ENCODE measurements around the gene MED19.

MED19 gene

GRCh38 chr11:57704932-57705331 is 7.1 kb downstream of the MED19 start:
- H3K9me3 ChIP-seq (ENCODE audit: insufficient read depth, low read depth, low read length) = no peaks in the 10 kb centered on the region
- H3K36me3 ChIP-seq (ENCODE audit: insufficient read depth, low read length) = peaks cover 39% of the 10 kb centered on the region; the same call in 1 of the 2 replicates
- peaks cover 25% of the 10 kb centered on the region; the same call in 1 of the 2 replicates for H3K79me2 ChIP-seq (ENCODE audit: insufficient read depth, low read length)
- H3F3A ChIP-seq (ENCODE audit: low read depth) = no peaks in the 10 kb centered on the region
- H3K9ac ChIP-seq (ENCODE audit: low read depth, low read length, poor library complexity, severe bottlenecking) = no peak overlapping the region
- no peak overlapping the region for H2AFZ ChIP-seq (ENCODE audit: low read length)
- H3K4me1 ChIP-seq (ENCODE audit: insufficient read depth, low read length, poor library complexity, severe bottlenecking) = peaks cover 5% of the 10 kb centered on the region
- no peaks in the 10 kb centered on the region for H3K9me2 ChIP-seq (replicated peaks; ENCODE audit: low read depth, low read length)
- no peak for TF ChIP-seq EZH2phosphoT487 (IDR thresholded peaks at IDR 0.05; ENCODE audit: borderline replicate concordance)
- no peak for TF ChIP-seq CTCF (conservative IDR thresholded peaks at IDR 0.05; ENCODE audit: low read length)
- H3K4me2 ChIP-seq (ENCODE audit: low read depth, low read length, poor library complexity, severe bottlenecking) = no peak overlapping the region
- no peak overlapping the region for H3K4me3 ChIP-seq (ENCODE audit: low read length, poor library complexity, severe bottlenecking)
- H3K27me3 ChIP-seq (ENCODE audit: insufficient read depth, low read length, poor library complexity, severe bottlenecking) = no peaks in the 10 kb centered on the region
- no peaks in the 10 kb centered on the region for H4K20me1 ChIP-seq (ENCODE audit: insufficient read depth, low read length, poor library complexity, severe bottlenecking)

GRCh38 chr11:57703341-57703740 is 8.7 kb downstream of the MED19 start:
- no peak overlapping the region for H2AFZ ChIP-seq (ENCODE audit: low read length)
- H4K20me1 ChIP-seq (ENCODE audit: insufficient read depth, low read length, poor library complexity, severe bottlenecking) = no peaks in the 10 kb centered on the region
- no peak for TF ChIP-seq CTCF (conservative IDR thresholded peaks at IDR 0.05; ENCODE audit: low read length)
- no peak for TF ChIP-seq EZH2phosphoT487 (IDR thresholded peaks at IDR 0.05; ENCODE audit: borderline replicate concordance)
- H3K9ac ChIP-seq (ENCODE audit: low read depth, low read length, poor library complexity, severe bottlenecking) = no peak overlapping the region
- H3K9me2 ChIP-seq (replicated peaks; ENCODE audit: low read depth, low read length) = no peaks in the 10 kb centered on the region
- no peaks in the 10 kb centered on the region for H3K9me3 ChIP-seq (ENCODE audit: insufficient read depth, low read depth, low read length)
- peaks cover 15% of the 10 kb centered on the region; the same call in 1 of the 2 replicates for H3K79me2 ChIP-seq (ENCODE audit: insufficient read depth, low read length)
- H3K36me3 ChIP-seq (ENCODE audit: insufficient read depth, low read length) = peaks cover 55% of the 10 kb centered on the region
- H3F3A ChIP-seq (ENCODE audit: low read depth) = no peaks in the 10 kb centered on the region
- no peak overlapping the region for H3K4me2 ChIP-seq (ENCODE audit: low read depth, low read length, poor library complexity, severe bottlenecking)
- H3K4me1 ChIP-seq (ENCODE audit: insufficient read depth, low read length, poor library complexity, severe bottlenecking) = no peaks in the 10 kb centered on the region
- H3K27me3 ChIP-seq (ENCODE audit: insufficient read depth, low read length, poor library complexity, severe bottlenecking) = no peaks in the 10 kb centered on the region
- H3K4me3 ChIP-seq (ENCODE audit: low read length, poor library complexity, severe bottlenecking) = no peak overlapping the region

GRCh38 chr11:57700425-57700824 is 11.6 kb downstream of the MED19 start:
- Histone ChIP-seq H3K4me2 (ENCODE audit: low read depth, low read length, poor library complexity, severe bottlenecking) (no peak overlapping the region), H3K79me2 (ENCODE audit: insufficient read depth, low read length) (no peaks in the 10 kb centered on the region), H3K4me1 (ENCODE audit: insufficient read depth, low read length, poor library complexity, severe bottlenecking) (no peaks in the 10 kb centered on the region), H4K20me1 (ENCODE audit: insufficient read depth, low read length, poor library complexity, severe bottlenecking) (no peaks in the 10 kb centered on the region), H2AFZ (ENCODE audit: low read length) (no peak overlapping the region), H3K9ac (ENCODE audit: low read depth, low read length, poor library complexity, severe bottlenecking) (no peak overlapping the region), H3K27me3 (ENCODE audit: insufficient read depth, low read length, poor library complexity, severe bottlenecking) (no peaks in the 10 kb centered on the region), H3F3A (ENCODE audit: low read depth) (no peaks in the 10 kb centered on the region), H3K9me3 (ENCODE audit: insufficient read depth, low read depth, low read length) (no peaks in the 10 kb centered on the region), H3K9me2 (replicated peaks; ENCODE audit: low read depth, low read length) (no peaks in the 10 kb centered on the region), H3K4me3 (ENCODE audit: low read length, poor library complexity, severe bottlenecking) (no peak overlapping the region), H3K36me3 (ENCODE audit: insufficient read depth, low read length) (peaks cover 74% of the 10 kb centered on the region)
- TF ChIP-seq EZH2phosphoT487 (IDR thresholded peaks at IDR 0.05; ENCODE audit: borderline replicate concordance) (no peak), CTCF (conservative IDR thresholded peaks at IDR 0.05; ENCODE audit: low read length) (no peak)
